Kidney epithelial cell (primary cell): Measurements from ENCODE around the gene PERM1. TPM values are rescaled to one million over a fixed set of nuclear protein-coding genes. Genes with fewer than 3 reads are reported as not detected.
"Not testable (repeated sequence)": the region's sequence is repeated elsewhere in the genome, so short reads cannot be mapped to it uniquely, and the experiment has no call there.

Experiments used
- DNase-seq: peaks from one replicate; pipeline ENCODE4 v3.0.0-alpha.2; 2010; ENCODE audit warnings: low read depth
- H3K27me3 ChIP-seq: 2 replicates; pipeline ENCODE4 v1.6.0; 2011; ENCODE audit warnings: low read length; ENCODE audit not compliant: control insufficient read depth, insufficient read depth
- H3K36me3 ChIP-seq: 2 replicates; pipeline ENCODE4 v1.5.1; 2011; ENCODE audit warnings: low read length; ENCODE audit not compliant: control insufficient read depth, insufficient read depth
- H3K4me3 ChIP-seq: 2 replicates; pipeline ENCODE4 v1.5.1; 2011; ENCODE audit warnings: low read depth, mild to moderate bottlenecking, control low read depth, low read length
- total RNA-seq: library from RNA; depleted of rRNA; stranded (reverse); fragments of >200 nt; gene quantifications from 2 replicates; pipeline ENCODE4 v1.2.3, GENCODE V29; 2015
- TF ChIP-seq, protein P1 (sequence below): IDR thresholded peaks from 2 replicates; pipeline ENCODE4 v1.5.1; 2011; ENCODE audit warnings: mild to moderate bottlenecking, moderate library complexity, low read length, control low read depth, inconsistent platforms; ENCODE audit not compliant: insufficient read depth, poor library complexity, severe bottlenecking

The PERM1 gene
- total RNA-seq, 1 donor from 2014 or later: not detected

DNA sequence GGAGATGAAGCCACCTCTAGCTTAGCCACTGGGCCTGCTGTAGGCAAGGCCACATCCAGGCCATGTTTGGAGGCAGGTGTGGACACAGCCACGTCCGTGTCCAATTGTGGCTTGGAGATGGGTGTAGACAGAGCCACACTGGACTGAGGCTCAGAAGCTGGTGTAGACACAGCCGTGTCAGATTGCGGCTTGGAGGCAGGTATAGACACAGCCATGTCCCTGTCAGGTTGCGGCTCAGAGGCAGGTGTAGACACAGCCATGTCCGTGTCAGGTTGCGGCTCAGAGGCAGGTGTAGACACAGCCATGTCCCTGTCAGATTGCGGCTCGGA is 2.2 kb downstream of the PERM1 start:
- Histone ChIP-seq H3K4me3 (no peak overlapping the region), H3K36me3 (no peaks in the 10 kb centered on the region), H3K27me3 (peaks cover 37% of the 10 kb centered on the region)
- DNase-seq: no peak
- TF ChIP-seq, protein P1, sequence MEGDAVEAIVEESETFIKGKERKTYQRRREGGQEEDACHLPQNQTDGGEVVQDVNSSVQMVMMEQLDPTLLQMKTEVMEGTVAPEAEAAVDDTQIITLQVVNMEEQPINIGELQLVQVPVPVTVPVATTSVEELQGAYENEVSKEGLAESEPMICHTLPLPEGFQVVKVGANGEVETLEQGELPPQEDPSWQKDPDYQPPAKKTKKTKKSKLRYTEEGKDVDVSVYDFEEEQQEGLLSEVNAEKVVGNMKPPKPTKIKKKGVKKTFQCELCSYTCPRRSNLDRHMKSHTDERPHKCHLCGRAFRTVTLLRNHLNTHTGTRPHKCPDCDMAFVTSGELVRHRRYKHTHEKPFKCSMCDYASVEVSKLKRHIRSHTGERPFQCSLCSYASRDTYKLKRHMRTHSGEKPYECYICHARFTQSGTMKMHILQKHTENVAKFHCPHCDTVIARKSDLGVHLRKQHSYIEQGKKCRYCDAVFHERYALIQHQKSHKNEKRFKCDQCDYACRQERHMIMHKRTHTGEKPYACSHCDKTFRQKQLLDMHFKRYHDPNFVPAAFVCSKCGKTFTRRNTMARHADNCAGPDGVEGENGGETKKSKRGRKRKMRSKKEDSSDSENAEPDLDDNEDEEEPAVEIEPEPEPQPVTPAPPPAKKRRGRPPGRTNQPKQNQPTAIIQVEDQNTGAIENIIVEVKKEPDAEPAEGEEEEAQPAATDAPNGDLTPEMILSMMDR: no peak

DNA sequence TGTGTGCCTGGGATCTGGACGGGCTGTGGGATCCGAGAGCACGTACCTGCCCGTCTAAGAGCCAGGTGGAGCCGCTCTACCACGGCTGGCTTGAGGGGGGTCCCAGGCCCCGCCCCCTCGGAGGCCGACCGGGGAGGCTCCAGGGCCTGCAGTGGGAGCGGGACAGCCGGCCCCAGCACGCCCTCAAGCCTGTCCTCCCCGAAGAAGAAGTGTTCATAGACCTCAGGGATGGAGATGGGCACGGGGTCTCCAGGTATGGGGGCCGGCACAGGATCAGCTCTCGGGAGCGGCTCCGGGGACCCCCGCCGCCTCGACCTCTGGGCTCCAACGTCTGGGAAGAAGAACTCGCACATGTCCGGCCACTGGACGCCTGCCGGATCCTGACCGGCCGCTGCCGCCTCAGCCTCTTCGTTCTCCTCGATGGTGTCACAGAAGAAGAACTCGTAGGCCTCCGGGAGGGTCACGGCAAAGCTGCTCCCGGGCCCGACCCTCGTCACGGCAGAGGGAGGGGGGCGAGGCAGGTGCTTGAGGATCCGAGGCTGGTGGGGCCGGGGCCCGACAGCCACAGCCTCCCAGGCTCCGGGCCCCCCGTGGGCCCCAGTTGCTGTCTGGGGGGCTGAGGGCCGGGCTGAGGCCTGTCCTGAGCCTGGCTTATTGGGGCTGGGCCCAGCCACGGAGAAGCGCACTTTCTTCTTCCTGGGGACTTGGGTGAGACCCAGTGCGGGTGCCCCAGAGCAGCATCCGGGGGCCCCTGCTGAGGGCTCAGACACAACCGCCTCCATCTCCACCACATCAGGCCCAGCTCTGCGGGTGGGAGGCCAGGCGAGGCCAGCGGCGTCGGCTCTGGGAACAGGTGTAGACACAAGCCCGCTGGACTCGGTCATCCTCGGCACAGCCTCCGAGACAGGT is 2.8 kb downstream of the PERM1 start:
- H3K36me3 ChIP-seq: no peaks in the 10 kb centered on the region
- peaks cover 37% of the 10 kb centered on the region for H3K27me3 ChIP-seq
- no peak for DNase-seq

DNA sequence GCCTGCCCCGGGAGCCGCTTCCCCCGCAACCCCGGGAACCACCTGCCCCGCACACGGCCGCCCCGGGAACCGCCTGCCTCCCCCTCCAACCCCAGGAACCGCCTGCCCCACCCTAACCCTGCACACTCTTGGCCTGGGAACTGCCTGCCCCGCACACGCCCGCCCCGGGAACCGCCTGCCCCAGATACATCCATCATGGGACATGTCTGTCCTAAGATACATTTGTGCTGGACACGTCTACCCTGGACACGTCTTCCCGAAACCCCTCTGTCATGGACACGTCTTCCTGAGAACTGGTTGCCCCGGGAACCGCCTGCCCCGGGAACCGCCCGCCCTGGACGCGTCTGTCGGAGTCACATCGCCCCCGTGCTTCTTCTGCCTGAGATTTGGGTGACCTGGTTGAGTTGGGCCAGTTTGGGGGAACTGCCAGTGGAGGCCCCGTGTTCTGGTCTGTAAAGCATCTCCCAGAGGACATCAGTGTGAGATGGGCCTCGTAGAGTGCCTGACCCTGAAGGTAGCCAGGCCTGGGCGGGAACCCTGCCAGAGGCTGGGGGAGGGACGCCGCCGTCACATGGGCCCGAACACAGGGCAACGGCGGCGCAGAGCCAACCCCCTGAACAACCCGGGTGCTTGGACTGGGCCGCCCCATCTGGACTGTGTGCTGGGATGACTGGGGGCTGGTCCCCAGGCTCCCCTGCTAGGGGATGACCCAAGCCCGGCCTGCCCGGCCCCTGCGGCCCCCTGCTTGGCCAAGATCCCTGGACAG is 3.6 kb downstream of the PERM1 start:
- peaks cover 31% of the 10 kb centered on the region for H3K27me3 ChIP-seq
- no peak overlapping the region for H3K4me3 ChIP-seq
- no peaks in the 10 kb centered on the region for H3K36me3 ChIP-seq
- TF ChIP-seq, protein P1: no peak
- DNase-seq: no peak

More for the DNA sequence above, 2.8 kb downstream of the PERM1 start:
- TF ChIP-seq, protein P1: no peak
- H3K4me3 ChIP-seq: no peak overlapping the region

DNA sequence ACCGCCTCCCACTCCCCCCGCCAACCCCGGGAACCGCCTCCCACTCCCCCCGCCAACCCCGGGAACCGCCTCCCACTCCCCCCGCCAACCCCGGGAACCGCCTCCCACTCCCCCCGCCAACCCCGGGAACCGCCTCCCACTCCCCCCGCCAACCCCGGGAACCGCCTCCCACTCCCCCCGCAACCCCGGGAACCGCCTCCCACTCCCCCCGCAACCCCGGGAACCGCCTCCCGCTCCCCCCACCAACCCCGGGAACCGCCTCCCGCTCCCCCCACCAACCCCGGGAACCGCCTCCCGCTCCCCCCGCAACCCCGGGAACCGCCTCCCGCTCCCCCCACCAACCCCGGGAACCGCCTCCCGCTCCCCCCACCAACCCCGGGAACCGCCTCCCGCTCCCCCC is 5.1 kb downstream of the PERM1 start:
- peaks cover 18% of the 10 kb centered on the region for H3K27me3 ChIP-seq
- not testable (repeated sequence) for H3K36me3 ChIP-seq, H3K4me3 ChIP-seq, DNase-seq

DNA sequence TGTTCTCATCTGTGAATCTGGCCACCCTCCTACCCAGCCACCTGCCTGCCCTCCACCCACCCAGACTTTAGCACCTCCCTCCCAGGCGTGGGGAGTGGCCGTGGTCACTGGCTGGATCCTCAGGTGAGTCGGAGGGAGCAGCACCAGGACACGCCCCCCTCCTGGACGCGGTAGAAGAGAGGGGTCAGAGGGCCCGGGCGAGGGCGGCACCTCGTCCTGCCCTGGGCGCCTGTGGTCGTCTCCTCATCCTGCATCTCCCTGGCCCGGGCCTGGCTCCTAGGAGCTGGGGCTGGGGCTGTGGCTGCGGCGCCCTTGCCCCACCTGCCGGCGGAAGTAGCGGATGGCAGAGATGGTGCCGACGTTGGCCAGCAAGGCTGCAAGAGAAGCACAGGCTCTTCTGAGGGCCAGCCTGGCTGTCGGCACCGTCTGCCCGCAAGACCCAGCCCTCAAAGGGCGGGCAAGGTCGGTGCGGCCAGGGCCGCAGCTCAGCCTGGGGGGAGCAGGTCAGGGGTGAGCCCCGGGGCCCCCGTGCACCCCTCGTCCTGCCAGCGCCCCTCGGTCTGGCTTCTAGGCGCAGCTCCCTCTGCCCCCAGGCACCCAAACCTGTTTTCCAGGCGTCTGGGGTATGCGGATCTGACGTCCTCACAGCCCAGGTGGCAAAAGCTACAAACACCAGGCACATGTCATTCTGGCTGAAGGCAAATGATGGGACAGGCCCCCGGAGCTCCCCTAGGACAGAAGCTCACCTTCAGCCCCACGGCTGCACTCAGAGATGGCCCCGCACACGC is 5.8 kb downstream of the PERM1 start:
- Histone ChIP-seq H3K4me3 (peak overlapping the region; percentile 3), H3K27me3 (peaks cover 18% of the 10 kb centered on the region), H3K36me3 (no peaks in the 10 kb centered on the region)
- no peak for DNase-seq
- TF ChIP-seq, protein P1: peak; percentile 90

DNA sequence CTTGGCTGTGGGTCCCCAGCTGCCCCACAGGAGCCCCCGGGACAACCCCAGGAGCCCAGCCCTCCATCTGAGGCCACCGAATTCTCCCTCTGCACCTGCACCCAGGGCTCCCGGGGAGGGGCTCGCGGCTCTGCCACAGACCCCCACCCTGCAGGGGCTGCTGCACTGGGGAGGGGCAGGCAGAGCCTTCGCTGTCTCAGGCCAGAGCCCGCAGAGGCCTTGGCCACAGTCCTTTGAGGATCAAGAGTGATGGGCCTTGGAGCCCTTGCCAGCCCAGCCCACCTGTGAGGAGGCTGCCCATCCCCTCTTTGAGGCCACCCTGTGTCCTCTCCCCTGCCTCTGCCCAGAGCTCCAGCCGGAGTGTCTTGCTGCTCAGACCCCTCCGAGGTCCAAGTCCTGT is 6.5 kb downstream of the PERM1 start:
- peaks cover 21% of the 10 kb centered on the region for H3K27me3 ChIP-seq
- H3K4me3 ChIP-seq: no peak overlapping the region
- no peak for DNase-seq
- H3K36me3 ChIP-seq: no peaks in the 10 kb centered on the region
- TF ChIP-seq, protein P1: no peak
